Panc1 (cell line): ENCODE results near the gene PDK2.

Source experiments
- POLR2AphosphoS5 ChIP-seq: IDR thresholded peaks from 2 replicates; pipeline ENCODE4 v1.6.1; 2012; ENCODE audit warnings: mild to moderate bottlenecking, low read depth, low read length, moderate library complexity
- SIN3A ChIP-seq: IDR thresholded peaks from 2 replicates; pipeline ENCODE4 v1.6.1; 2012; ENCODE audit warnings: low read depth, mild to moderate bottlenecking, low read length, moderate library complexity, borderline replicate concordance; ENCODE audit not compliant: insufficient read depth
- TF ChIP-seq, protein P1 (sequence below): fragments of 450-650 bp; IDR thresholded peaks from 2 replicates; pipeline ENCODE4 v1.5.1; 2017; ENCODE audit warnings: mild to moderate bottlenecking

- TF ChIP-seq POLR2AphosphoS5, result no peak
- TF ChIP-seq, protein P1, sequence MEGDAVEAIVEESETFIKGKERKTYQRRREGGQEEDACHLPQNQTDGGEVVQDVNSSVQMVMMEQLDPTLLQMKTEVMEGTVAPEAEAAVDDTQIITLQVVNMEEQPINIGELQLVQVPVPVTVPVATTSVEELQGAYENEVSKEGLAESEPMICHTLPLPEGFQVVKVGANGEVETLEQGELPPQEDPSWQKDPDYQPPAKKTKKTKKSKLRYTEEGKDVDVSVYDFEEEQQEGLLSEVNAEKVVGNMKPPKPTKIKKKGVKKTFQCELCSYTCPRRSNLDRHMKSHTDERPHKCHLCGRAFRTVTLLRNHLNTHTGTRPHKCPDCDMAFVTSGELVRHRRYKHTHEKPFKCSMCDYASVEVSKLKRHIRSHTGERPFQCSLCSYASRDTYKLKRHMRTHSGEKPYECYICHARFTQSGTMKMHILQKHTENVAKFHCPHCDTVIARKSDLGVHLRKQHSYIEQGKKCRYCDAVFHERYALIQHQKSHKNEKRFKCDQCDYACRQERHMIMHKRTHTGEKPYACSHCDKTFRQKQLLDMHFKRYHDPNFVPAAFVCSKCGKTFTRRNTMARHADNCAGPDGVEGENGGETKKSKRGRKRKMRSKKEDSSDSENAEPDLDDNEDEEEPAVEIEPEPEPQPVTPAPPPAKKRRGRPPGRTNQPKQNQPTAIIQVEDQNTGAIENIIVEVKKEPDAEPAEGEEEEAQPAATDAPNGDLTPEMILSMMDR, result no peak
- no peak for TF ChIP-seq SIN3A
These were observed 48.1 kb upstream of the PDK2 start for GRCh38 chr17:50047083-50047482.
